Gastrocnemius medialis (tissue), 4 donors: Measurements from ENCODE around the gene MBD5. TPM values are rescaled to one million over a fixed set of nuclear protein-coding genes. Genes with fewer than 3 reads are reported as not detected.

Experiments
- ATAC-seq, 2 donors: fragments of 150-250 bp; one replicate each; pipeline ENCODE4 v1.9.1; 2016
- DNase-seq, 2 donors: peaks; one replicate each; pipeline ENCODE4 v3.0.0-alpha.2; 2019
- H3K27ac ChIP-seq, 4 donors: fragments of 200-600 bp; sonication (generic); 1 replicate in 1 of 4; 2 replicates in 3 of 4; pipeline ENCODE4 v1.5.1; 2016 to 2018; ENCODE audit warnings: mild to moderate bottlenecking in 2 of 4, moderate library complexity in 1 of 4
- H3K27me3 ChIP-seq, 3 donors: fragments of 200-600 bp; sonication (generic) in 2 of 3; 1 replicate in 1 of 3; 2 replicates in 2 of 3; pipeline versions ENCODE4 v1.5.1 to v1.6.0; 2016 to 2019; ENCODE audit warnings: mild to moderate bottlenecking in 1 of 3, moderate library complexity in 1 of 3
- H3K36me3 ChIP-seq, 2 donors: fragments of 200-600 bp; sonication (generic) in 1 of 2; one replicate each; pipeline ENCODE4 v1.5.1; 2017 to 2018
- H3K4me1 ChIP-seq, 2 donors: fragments of 200-600 bp; sonication (generic) in 1 of 2; one replicate each; pipeline ENCODE4 v1.5.1; 2016 to 2017; ENCODE audit warnings: mild to moderate bottlenecking in 2 of 2
- H3K4me3 ChIP-seq, 4 donors: fragments of 200-600 bp; sonication (generic) in 3 of 4; 1 replicate in 1 of 4; 2 replicates in 3 of 4; pipeline ENCODE4 v1.5.1; 2016 to 2019; ENCODE audit warnings: mild to moderate bottlenecking in 2 of 4
- H3K9me3 ChIP-seq, 3 donors: fragments of 200-600 bp; sonication (generic) in 2 of 3; 1 replicate in 1 of 3; 2 replicates in 2 of 3; pipeline ENCODE4 v1.5.1; 2016 to 2019
- CTCF ChIP-seq, 5 experiments: fragments of 450-650 bp in 3 of 5; fragments of 200-600 bp in 2 of 5; sonication (generic) in 2 of 5; IDR thresholded peaks in 4 of 5; conservative IDR thresholded peaks in 1 of 5; 1 replicate in 4 of 5; 2 replicates in 1 of 5; pipeline ENCODE4 v1.5.1; 2016 to 2019; ENCODE audit warnings: antibody characterized with exemption in 5 of 5, mild to moderate bottlenecking in 3 of 5, moderate library complexity in 3 of 5
- POLR2A ChIP-seq, 2 donors: fragments of 450-650 bp; IDR thresholded peaks; one replicate each; pipeline ENCODE4 v1.6.1; 2017; ENCODE audit warnings: antibody characterized with exemption in 2 of 2, mild to moderate bottlenecking in 2 of 2, moderate library complexity in 2 of 2
- in situ Hi-C, 4 donors: fragments of 200-750 bp; cut with MboI; loops; one replicate each; pipeline versions ENCODE4 v1.15.0 to v1.8.0; 2017; ENCODE audit warnings: low sequenced_read_pairs in 4 of 4
- intact Hi-C: fragments of 100-400 bp; cut with DNase I; formaldehyde crosslinking; loops from one replicate; pipeline ENCODE4 v1.15.1; 2023; ENCODE audit warnings: low total_unique reads
- total RNA-seq, 4 donors: library from RNA; depleted of rRNA; stranded (reverse); fragments of >200 nt; gene quantifications; one replicate each; pipeline versions ENCODE4 v1.1.0 to v1.2.3, GENCODE V29; 2016

MBD5 gene
- total RNA-seq, 4 donors from 2014 or later = 15.2 to 27.2 (median 15.5) TPM

GRCh38 chr2:148503516-148503915, 482.6 kb downstream of the MBD5 start:
- no peak for TF ChIP-seq CTCF (IDR thresholded peaks at IDR 0.05 in 4 of 5, conservative IDR thresholded peaks at IDR 0.05 in 1 of 5)
- no peak for TF ChIP-seq POLR2A (IDR thresholded peaks at IDR 0.05)
- H3K4me3 ChIP-seq = no peak overlapping the region
- H3K9me3 ChIP-seq = no peaks in the 10 kb centered on the region
- H3K36me3 ChIP-seq = no peaks in the 10 kb centered on the region
- intact Hi-C loops (no loop called here), in situ Hi-C loops (loop anchor here in 1 of 4 donors (10.0 kb wide), 1 partner anchor 579 kb away; no protein-coding TSS in a partner anchor)
- no peaks in the 10 kb centered on the region for H3K4me1 ChIP-seq
- DNase-seq (no peak), ATAC-seq (no peak)
- no peaks in the 10 kb centered on the region for H3K27me3 ChIP-seq
- no peak overlapping the region for H3K27ac ChIP-seq

- no peak overlapping the region for H3K27ac ChIP-seq
- TF ChIP-seq POLR2A (IDR thresholded peaks at IDR 0.05) = no peak
- TF ChIP-seq CTCF (IDR thresholded peaks at IDR 0.05 in 4 of 5, conservative IDR thresholded peaks at IDR 0.05 in 1 of 5) = no peak
- no peaks in the 10 kb centered on the region for H3K9me3 ChIP-seq
- DNase-seq (no peak), ATAC-seq (no peak)
- H3K27me3 ChIP-seq = no peaks in the 10 kb centered on the region
- no peaks in the 10 kb centered on the region for H3K36me3 ChIP-seq
- intact Hi-C loops (no loop called here), in situ Hi-C loops (loop anchor here in 1 of 4 donors (10.0 kb wide), 1 partner anchor 583 kb away; no protein-coding TSS in a partner anchor)
- H3K4me1 ChIP-seq = peaks cover 0 to 4% of the 10 kb centered on the region in 2 donors
- no peak overlapping the region for H3K4me3 ChIP-seq
Measured at GRCh38 chr2:148507970-148508369, 487.1 kb downstream of the MBD5 start.

GRCh38 chr2:148508878-148509287, 488.0 kb downstream of the MBD5 start:
- TF ChIP-seq POLR2A (IDR thresholded peaks at IDR 0.05) (no peak), CTCF (IDR thresholded peaks at IDR 0.05 in 4 of 5, conservative IDR thresholded peaks at IDR 0.05 in 1 of 5) (no peak)
- no peaks in the 10 kb centered on the region for H3K27me3 ChIP-seq
- H3K36me3 ChIP-seq = no peaks in the 10 kb centered on the region
- intact Hi-C loops = loop anchor here (1.0 kb wide), 1 partner anchor 571 kb away; no protein-coding TSS in a partner anchor
- peak overlapping the region; percentile 41 to 49 (median 44) for H3K4me3 ChIP-seq
- H3K27ac ChIP-seq = no peak overlapping the region
- H3K9me3 ChIP-seq = no peaks in the 10 kb centered on the region
- in situ Hi-C loops = loop anchor here in 1 of 4 donors (10.0 kb wide), 1 partner anchor 584 kb away; no protein-coding TSS in a partner anchor
- no peak for DNase-seq
- ATAC-seq = no peak
- H3K4me1 ChIP-seq = peaks cover 0 to 4% of the 10 kb centered on the region in 2 donors

- H3K27me3 ChIP-seq = no peaks in the 10 kb centered on the region
- H3K4me3 ChIP-seq = peak overlapping the region; percentile 41 to 49 (median 44)
- H3K9me3 ChIP-seq = no peaks in the 10 kb centered on the region
- TF ChIP-seq POLR2A (IDR thresholded peaks at IDR 0.05) = no peak
- TF ChIP-seq CTCF (IDR thresholded peaks at IDR 0.05 in 4 of 5, conservative IDR thresholded peaks at IDR 0.05 in 1 of 5) = peak; percentile 64 to 90 (median 78)
- intact Hi-C loops (loop anchor here (1.0 kb wide), 1 partner anchor 571 kb away; no protein-coding TSS in a partner anchor), in situ Hi-C loops (loop anchor here in 1 of 4 donors (10.0 kb wide), 1 partner anchor 585 kb away; no protein-coding TSS in a partner anchor)
- DNase-seq = peak; percentile 56 to 78
- H3K27ac ChIP-seq = no peak overlapping the region
- peaks cover 0 to 4% of the 10 kb centered on the region in 2 donors for H3K4me1 ChIP-seq
- peak; percentile 94 to 99 for ATAC-seq
- no peaks in the 10 kb centered on the region for H3K36me3 ChIP-seq
Measured at GRCh38 chr2:148509288-148509902, 488.5 kb downstream of the MBD5 start.
